Brain microvascular endothelial cell (primary cell): ENCODE results near the gene CCM2.
"Not testable (repeated sequence)": the region's sequence is repeated elsewhere in the genome, so short reads cannot be mapped to it uniquely, and the experiment has no call there.

Experiments used
- DNase-seq: peaks from one replicate; pipeline ENCODE4 v3.0.0-alpha.2; 2020
- H3K27ac ChIP-seq: fragments of 250-450 bp; sonication (Bioruptor Pico); 2 replicates; pipeline ENCODE4 v1.5.1; 2020; ENCODE audit warnings: mild to moderate bottlenecking, moderate library complexity
- H3K27me3 ChIP-seq: fragments of 250-450 bp; sonication (Bioruptor Pico); replicated peaks from 2 replicates; pipeline ENCODE4 v1.5.1; 2020; ENCODE audit warnings: mild to moderate bottlenecking
- H3K36me3 ChIP-seq: fragments of 250-450 bp; sonication (Bioruptor Pico); replicated peaks from 2 replicates; pipeline ENCODE4 v1.5.1; 2020; ENCODE audit warnings: mild to moderate bottlenecking
- H3K4me3 ChIP-seq: 2 replicates; pipeline ENCODE4 v1.5.1; 2011; ENCODE audit warnings: low read depth, mild to moderate bottlenecking, control low read depth, low read length, moderate library complexity
- in situ Hi-C: cut with HindIII; loops from 2 replicates; pipeline ENCODE4 v1.10.0; 2017; ENCODE audit warnings: low sequenced_read_pairs, low pct_ligation_motif_present
- TF ChIP-seq, protein P1 (sequence below): IDR thresholded peaks from 2 replicates; pipeline ENCODE4 v1.5.1; 2011; ENCODE audit warnings: low read depth, mild to moderate bottlenecking, moderate library complexity, low read length, control low read depth, inconsistent platforms; ENCODE audit errors: missing control alignments

Gene CCM2

DNA sequence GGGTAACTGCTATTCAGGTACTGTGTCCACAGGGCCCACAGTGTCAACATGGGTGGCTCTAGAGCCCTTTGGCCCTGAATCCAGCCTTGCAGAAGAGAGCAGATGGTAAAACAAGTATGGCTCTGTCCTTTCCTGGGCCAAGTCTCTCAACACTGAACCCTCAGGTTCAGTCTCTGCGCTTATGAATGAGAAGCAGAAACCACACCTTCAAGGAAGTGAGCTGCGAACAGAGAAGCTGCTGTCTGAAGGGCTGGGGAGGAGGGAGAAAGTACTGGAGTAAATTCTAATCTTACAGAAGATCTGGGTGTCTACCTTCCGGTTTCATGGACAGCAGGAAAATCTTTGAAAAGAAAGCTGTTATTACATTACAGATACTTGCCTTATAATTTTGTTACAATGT lies 107.4 kb downstream of the CCM2 start:
- no peak overlapping the region for H3K27ac ChIP-seq

DNA sequence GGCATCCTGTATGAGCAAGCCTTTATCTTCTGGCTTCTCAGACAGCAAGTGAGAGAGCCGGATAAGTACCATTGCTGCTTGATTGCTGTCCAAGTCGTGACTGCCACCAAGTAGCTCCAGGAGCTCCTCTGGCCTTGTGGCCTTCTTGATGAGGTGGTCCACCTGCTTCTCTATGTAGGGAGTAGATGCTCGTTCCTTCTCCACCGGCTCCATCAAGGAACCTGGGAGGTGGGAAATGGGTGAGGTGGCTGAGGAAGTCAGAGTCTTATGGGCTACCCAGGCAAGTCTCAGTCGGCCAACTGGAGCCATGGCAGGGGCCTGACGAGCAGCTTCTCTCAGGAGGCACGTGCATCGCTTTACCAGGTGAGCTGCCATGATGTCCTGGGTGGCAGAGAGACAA lies 108.9 kb downstream of the CCM2 start:
- TF ChIP-seq, protein P1, sequence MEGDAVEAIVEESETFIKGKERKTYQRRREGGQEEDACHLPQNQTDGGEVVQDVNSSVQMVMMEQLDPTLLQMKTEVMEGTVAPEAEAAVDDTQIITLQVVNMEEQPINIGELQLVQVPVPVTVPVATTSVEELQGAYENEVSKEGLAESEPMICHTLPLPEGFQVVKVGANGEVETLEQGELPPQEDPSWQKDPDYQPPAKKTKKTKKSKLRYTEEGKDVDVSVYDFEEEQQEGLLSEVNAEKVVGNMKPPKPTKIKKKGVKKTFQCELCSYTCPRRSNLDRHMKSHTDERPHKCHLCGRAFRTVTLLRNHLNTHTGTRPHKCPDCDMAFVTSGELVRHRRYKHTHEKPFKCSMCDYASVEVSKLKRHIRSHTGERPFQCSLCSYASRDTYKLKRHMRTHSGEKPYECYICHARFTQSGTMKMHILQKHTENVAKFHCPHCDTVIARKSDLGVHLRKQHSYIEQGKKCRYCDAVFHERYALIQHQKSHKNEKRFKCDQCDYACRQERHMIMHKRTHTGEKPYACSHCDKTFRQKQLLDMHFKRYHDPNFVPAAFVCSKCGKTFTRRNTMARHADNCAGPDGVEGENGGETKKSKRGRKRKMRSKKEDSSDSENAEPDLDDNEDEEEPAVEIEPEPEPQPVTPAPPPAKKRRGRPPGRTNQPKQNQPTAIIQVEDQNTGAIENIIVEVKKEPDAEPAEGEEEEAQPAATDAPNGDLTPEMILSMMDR = no peak

More for the DNA sequence above, 107.4 kb downstream of the CCM2 start:
- TF ChIP-seq, protein P1 = no peak
- in situ Hi-C loops = no loop called here
- DNase-seq = no peak
- Histone ChIP-seq H3K27me3 (no peaks in the 10 kb centered on the region), H3K4me3 (no peak overlapping the region), H3K36me3 (peaks cover 66% of the 10 kb centered on the region)

DNA sequence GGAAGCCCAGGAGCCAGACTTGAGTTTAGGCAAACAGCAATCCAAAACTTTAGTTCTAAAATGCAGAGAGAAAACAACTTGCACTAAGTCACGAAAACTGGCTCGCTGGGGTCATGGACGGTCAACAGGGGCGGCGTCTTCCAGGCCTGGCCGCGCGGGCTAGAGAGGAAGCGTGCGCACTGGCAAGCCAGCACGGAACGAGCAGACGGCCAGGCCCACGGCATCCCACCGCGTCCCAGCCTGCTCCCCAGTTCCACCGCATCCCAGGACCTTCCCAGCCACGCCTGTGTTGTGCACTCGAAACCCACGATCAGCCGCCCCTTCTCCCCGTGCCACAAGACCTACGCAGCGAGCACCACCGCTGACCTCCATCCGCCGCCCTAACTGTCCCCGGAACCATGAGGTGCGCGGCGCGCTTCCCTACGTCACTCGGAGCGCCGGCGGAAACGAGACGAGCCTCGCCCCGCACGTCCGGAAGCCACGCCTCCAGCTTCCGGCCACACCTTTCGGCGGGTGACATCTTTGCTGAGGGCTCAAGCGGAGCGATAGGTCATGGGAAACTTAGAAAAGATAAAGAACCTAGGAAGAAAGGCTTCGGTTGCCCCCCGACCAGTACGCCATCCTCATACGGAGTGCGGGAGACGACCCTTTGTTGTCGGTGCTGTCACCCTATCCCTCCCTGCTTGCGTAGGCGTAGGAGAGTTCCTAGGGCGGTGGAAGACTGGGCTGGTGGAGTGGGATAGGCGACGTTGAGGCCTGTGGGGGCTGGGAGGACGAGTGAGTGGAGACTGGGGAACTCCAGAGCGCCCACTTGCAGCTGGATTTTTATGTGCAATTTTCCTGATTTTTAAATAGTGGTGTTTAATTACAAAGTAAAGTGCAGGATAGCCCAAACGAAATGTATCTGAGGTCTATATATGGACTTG lies 111.6 kb downstream of the CCM2 start, which contains the start of gene TBRG4:
TSS of gene TBRG4 (minus strand) at position 400 of the 926 bp plus-strand sequence. CDS start 2,460 bp downstream, outside the sequence.
- in situ Hi-C loops = no loop called here

More for the DNA sequence above, 108.9 kb downstream of the CCM2 start:
- peaks cover 51% of the 10 kb centered on the region for H3K36me3 ChIP-seq
- DNase-seq = no peak
- in situ Hi-C loops = no loop called here
- H3K4me3 ChIP-seq = no peak overlapping the region
- no peaks in the 10 kb centered on the region for H3K27me3 ChIP-seq
- no peak overlapping the region for H3K27ac ChIP-seq

DNA sequence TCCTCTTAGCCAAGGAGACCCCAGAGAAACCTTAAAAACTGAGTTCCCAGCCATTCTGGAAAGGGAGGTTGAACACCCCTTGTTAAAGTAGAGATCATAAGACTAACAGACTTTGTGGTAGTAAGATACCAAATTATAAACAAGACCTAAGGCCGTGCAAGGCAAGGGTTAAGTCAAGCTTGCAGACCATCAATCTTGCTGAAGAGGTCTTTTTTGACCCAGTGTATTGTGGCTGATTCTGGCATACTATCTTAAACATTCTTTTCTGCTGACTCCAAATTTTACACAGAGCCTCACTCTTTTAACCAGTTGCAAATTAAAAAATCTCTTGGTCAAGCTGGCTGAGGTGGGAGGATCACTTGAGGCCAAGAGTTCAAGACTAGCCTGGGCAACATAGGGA lies 112.6 kb downstream of the CCM2 start:
- Histone ChIP-seq H3K27me3 (no peaks in the 10 kb centered on the region), H3K36me3 (peaks cover 14% of the 10 kb centered on the region), H3K27ac (no peak overlapping the region), H3K4me3 (no peak overlapping the region)
- in situ Hi-C loops = no loop called here
- no peak for DNase-seq
- TF ChIP-seq, protein P1 = no peak

More for the DNA sequence above, 111.6 kb downstream of the CCM2 start, which contains the start of gene TBRG4:
- no peaks in the 10 kb centered on the region for H3K27me3 ChIP-seq
- DNase-seq = peak; percentile 88
- H3K27ac ChIP-seq = peak within 1 kb of the TSS; percentile 95
- peaks cover 24% of the 10 kb centered on the region for H3K36me3 ChIP-seq
- peak within 1 kb of the TSS; percentile 98 for H3K4me3 ChIP-seq
- TF ChIP-seq, protein P1 = peak; percentile 46

DNA sequence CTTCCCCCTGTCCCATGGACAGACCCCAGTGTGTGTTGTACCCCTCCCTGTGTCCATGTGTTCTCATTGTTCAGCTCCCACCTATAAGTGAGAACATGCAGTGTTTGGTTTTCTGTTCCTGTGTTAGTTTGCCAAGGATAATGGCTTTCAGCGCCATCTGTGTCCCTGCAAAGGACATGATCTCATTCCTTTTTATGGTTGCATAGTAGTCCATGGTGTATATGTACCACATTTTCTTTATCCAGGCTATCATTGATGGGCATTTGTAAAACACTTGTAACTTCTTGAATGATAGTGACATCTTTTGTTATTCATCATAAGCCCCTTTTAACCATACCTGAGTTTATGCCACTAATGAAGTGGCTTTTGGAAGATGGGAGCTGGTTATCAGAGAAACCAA lies 114.3 kb downstream of the CCM2 start:
- in situ Hi-C loops, H3K36me3 ChIP-seq, H3K4me3 ChIP-seq, H3K27ac ChIP-seq, DNase-seq, H3K27me3 ChIP-seq: not testable (repeated sequence)

DNA sequence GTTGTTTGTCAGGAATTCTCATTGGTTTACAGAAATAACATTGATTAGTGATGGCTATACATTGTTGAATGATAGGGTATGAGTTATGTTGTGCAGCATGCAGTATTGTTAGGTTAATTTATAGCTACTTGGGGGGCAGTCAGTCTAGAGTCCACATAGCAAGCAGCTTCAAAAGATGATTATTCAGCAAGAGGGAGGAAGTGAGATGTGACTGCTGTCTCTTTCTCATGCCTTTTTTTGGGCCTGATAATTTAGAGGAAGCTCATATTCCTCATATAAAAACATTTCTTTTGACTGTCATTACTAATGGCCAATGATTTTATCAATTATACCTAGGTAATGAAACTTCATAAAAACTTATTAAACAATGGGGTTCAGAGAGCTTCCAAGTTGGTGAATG lies 114.9 kb downstream of the CCM2 start:
- in situ Hi-C loops = no loop called here
- H3K27ac ChIP-seq = no peak overlapping the region

More for the DNA sequence above, 114.9 kb downstream of the CCM2 start:
- no peak for DNase-seq
- no peaks in the 10 kb centered on the region for H3K27me3 ChIP-seq
- TF ChIP-seq, protein P1 = no peak
- no peak overlapping the region for H3K4me3 ChIP-seq
- no peaks in the 10 kb centered on the region for H3K36me3 ChIP-seq
